Neuronal stem cell (in vitro differentiated cells): Measurements from ENCODE around the gene CLEC2L.

Experiments
- DNase-seq: peaks from one replicate; pipeline ENCODE4 v3.0.0-alpha.2; 2013; ENCODE audit warnings: low spot score
- H2AFZ ChIP-seq: one replicate; pipeline ENCODE4 v1.6.1; 2013; ENCODE audit warnings: mild to moderate bottlenecking, low read length, inconsistent platforms
- H2AK5ac ChIP-seq: 2 replicates; pipeline ENCODE4 v1.6.1; 2013; ENCODE audit warnings: low read depth, mild to moderate bottlenecking, inconsistent platforms, low read length, moderate library complexity, mixed read lengths
- H2BK120ac ChIP-seq: 2 replicates; pipeline ENCODE4 v1.6.1; 2013; ENCODE audit warnings: low read depth, mild to moderate bottlenecking, inconsistent platforms, low read length, moderate library complexity, mixed read lengths
- H2BK12ac ChIP-seq: one replicate; pipeline ENCODE4 v1.6.1; 2013; ENCODE audit warnings: low read length, inconsistent platforms
- H2BK15ac ChIP-seq: 2 replicates; pipeline ENCODE4 v1.6.1; 2013; ENCODE audit warnings: mild to moderate bottlenecking, low read length, inconsistent platforms, mixed read lengths
- H2BK5ac ChIP-seq: one replicate; pipeline ENCODE4 v1.6.1; 2013; ENCODE audit warnings: inconsistent platforms, mild to moderate bottlenecking, low read length, moderate library complexity
- H3K14ac ChIP-seq: one replicate; pipeline ENCODE4 v1.6.1; 2013; ENCODE audit warnings: low read length, inconsistent platforms
- H3K18ac ChIP-seq: 2 replicates; pipeline ENCODE4 v1.6.1; 2013; ENCODE audit warnings: low read length, inconsistent platforms
- H3K23ac ChIP-seq: 2 replicates; pipeline ENCODE4 v1.6.1; 2013; ENCODE audit warnings: low read depth, mild to moderate bottlenecking, mixed read lengths, low read length, inconsistent platforms; ENCODE audit not compliant: poor library complexity
- H3K27ac ChIP-seq: replicated peaks from 3 replicates; pipeline ENCODE4 v1.5.1; 2013; ENCODE audit warnings: low read length, inconsistent platforms
- H3K27me3 ChIP-seq, 3 experiments: 2 replicates each; pipeline ENCODE4 v1.6.1; 2013; ENCODE audit warnings: low read length in 3 of 3, mild to moderate bottlenecking in 2 of 3, inconsistent platforms in 1 of 3, low read depth in 1 of 3, mixed read lengths in 1 of 3, moderate library complexity in 1 of 3; ENCODE audit not compliant: control insufficient read depth in 3 of 3, insufficient read depth in 3 of 3
- H3K36me3 ChIP-seq, 2 donors: replicated peaks in 1 of 2; 2 replicates each; pipeline ENCODE4 v1.6.1; 2013; ENCODE audit warnings: low read length in 2 of 2; ENCODE audit not compliant: control insufficient read depth in 2 of 2, insufficient read depth in 2 of 2
- H3K4ac ChIP-seq: 2 replicates; pipeline ENCODE4 v1.6.1; 2013; ENCODE audit warnings: inconsistent platforms, mild to moderate bottlenecking, low read length, moderate library complexity
- H3K4me1 ChIP-seq, 2 donors: 1 replicate in 1 of 2; 2 replicates in 1 of 2; pipeline ENCODE4 v1.6.1; 2013; ENCODE audit warnings: low read length in 2 of 2, low read depth in 1 of 2; ENCODE audit not compliant: control insufficient read depth in 2 of 2, insufficient read depth in 1 of 2
- H3K4me2 ChIP-seq: one replicate; pipeline ENCODE4 v1.6.1; 2013; ENCODE audit warnings: mild to moderate bottlenecking, low read length, inconsistent platforms; ENCODE audit not compliant: insufficient read depth, poor library complexity, severe bottlenecking
- H3K4me3 ChIP-seq, 2 donors: 2 replicates each; pipeline ENCODE4 v1.5.1; 2013; ENCODE audit warnings: low read length in 2 of 2, mild to moderate bottlenecking in 2 of 2, inconsistent platforms in 1 of 2, moderate library complexity in 1 of 2
- H3K79me1 ChIP-seq: one replicate; pipeline ENCODE4 v1.6.1; 2013; ENCODE audit warnings: low read depth, mild to moderate bottlenecking, inconsistent platforms, low read length, moderate library complexity
- H3K9ac ChIP-seq: one replicate; pipeline ENCODE4 v1.6.1; 2013; ENCODE audit warnings: mild to moderate bottlenecking, low read depth, low read length, inconsistent platforms; ENCODE audit not compliant: poor library complexity
- H3K9me3 ChIP-seq, 2 donors: replicated peaks in 1 of 2; 2 replicates each; pipeline versions ENCODE3 to v1.6.1; 2013; ENCODE audit warnings: low read length in 2 of 2, mild to moderate bottlenecking in 2 of 2, inconsistent platforms in 1 of 2, low read depth in 1 of 2, mixed read lengths in 1 of 2, moderate library complexity in 1 of 2; ENCODE audit not compliant: control insufficient read depth in 2 of 2, insufficient read depth in 1 of 2
- H4K8ac ChIP-seq: one replicate; pipeline ENCODE4 v1.6.1; 2013; ENCODE audit warnings: low read depth, mild to moderate bottlenecking, inconsistent platforms, low read length, moderate library complexity
- H4K91ac ChIP-seq: one replicate; pipeline ENCODE4 v1.6.1; 2013; ENCODE audit warnings: low read length, low read depth, mild to moderate bottlenecking, inconsistent platforms; ENCODE audit not compliant: poor library complexity
- WGBS, 2 donors: extraction: QIAGEN DNeasy Blood & Tissue Kit; methylation state at CpG; one replicate each; pipeline ENCODE4 v1.1.7; 2013; ENCODE audit warnings: missing lambda C conversion rate in 2 of 2, mixed read lengths in 1 of 2; ENCODE audit not compliant: insufficient read length in 2 of 2, insufficient replicate concordance in 1 of 2; ENCODE audit errors: extremely low coverage in 2 of 2; 5-methylcytosine and 5-hydroxymethylcytosine counted together

The CLEC2L gene

DNA sequence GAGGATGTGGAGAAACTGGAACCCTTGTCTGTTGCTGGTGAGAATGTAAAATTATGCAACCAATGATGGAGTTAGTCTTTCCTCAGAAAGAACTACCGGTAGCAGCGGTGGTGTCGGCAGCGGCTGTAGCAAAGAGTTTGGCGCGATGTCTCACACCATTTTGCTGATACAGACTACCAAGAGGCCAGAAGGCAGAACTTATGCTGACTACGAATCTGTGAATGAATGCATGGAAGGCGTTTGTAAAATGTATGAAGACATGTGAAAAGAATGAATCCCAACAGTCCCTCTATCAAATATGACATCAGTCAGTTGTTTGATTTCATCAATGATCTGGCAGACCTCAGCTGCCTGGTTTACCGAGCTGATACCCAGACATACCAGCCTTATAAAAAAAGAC is 10.6 kb downstream of the CLEC2L start:
- Histone ChIP-seq H4K8ac (no peak overlapping the region), H2AFZ (no peak overlapping the region), H3K27me3 (peaks cover 0 to 14% (median 0%) of the 10 kb centered on the region in 3 experiments), H2BK15ac (no peak overlapping the region), H2BK120ac (no peak overlapping the region), H2BK12ac (no peak overlapping the region), H3K9ac (no peak overlapping the region), H3K9me3 (no peaks in the 10 kb centered on the region), H3K4me2 (no peak overlapping the region), H4K91ac (no peak overlapping the region), H3K4ac (no peak overlapping the region), H3K27ac (no peak overlapping the region), H3K36me3 (no peaks in the 10 kb centered on the region), H3K4me3 (no peak overlapping the region), H3K14ac (no peak overlapping the region), H3K18ac (no peak overlapping the region), H3K4me1 (peaks cover 0 to 2% of the 10 kb centered on the region in 2 donors), H3K23ac (no peak overlapping the region), H2AK5ac (no peak overlapping the region), H2BK5ac (no peak overlapping the region), H3K79me1 (no peaks in the 10 kb centered on the region)
- DNase-seq, result no peak
- WGBS, 2 donors, result no CpG with 5 or more reads among the region's 9 CpGs

DNA sequence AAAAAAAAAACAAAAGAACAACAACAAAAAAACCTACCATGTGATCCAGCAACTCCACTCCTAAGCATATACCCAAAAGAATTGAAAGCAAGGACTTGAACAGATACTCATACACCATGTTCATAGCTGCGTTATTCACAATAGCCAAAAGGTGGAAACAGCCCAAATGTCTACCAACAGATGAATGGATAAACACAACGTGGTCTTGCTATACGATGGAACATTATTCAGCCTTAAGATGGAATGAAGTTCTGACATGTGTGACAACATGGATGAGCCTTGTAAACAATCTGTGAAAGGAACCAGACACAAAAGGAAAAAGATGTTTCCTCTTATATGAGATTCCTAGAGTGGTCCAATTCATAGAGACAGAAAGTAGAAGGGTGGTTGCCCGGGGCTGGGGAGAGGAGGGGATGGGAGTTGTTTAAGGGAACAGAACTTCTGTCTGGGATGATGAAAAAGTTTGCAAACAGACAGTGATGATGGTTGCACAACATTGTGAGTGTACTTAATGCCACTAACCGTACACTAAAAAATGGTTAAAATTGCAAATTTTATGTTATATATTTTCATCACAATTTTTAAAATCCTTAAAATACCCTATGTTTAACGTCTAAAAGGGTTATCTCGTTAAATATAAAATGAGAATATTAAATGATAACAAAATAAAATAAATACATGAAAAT is 11.6 kb downstream of the CLEC2L start:
- Histone ChIP-seq H2BK120ac (no peak overlapping the region), H3K9ac (no peak overlapping the region), H3K14ac (no peak overlapping the region), H3K4me1 (peaks cover 0 to 2% of the 10 kb centered on the region in 2 donors), H3K27ac (no peak overlapping the region), H3K23ac (no peak overlapping the region), H3K9me3 (no peaks in the 10 kb centered on the region), H3K4me3 (no peak overlapping the region), H2AK5ac (no peak overlapping the region), H2BK12ac (no peak overlapping the region), H3K36me3 (no peaks in the 10 kb centered on the region), H3K79me1 (no peaks in the 10 kb centered on the region), H3K27me3 (peaks cover 0 to 22% (median 0%) of the 10 kb centered on the region in 3 experiments), H4K91ac (no peak overlapping the region), H2BK5ac (no peak overlapping the region), H2BK15ac (no peak overlapping the region), H3K18ac (no peak overlapping the region), H2AFZ (no peak overlapping the region), H3K4ac (no peak overlapping the region), H4K8ac (no peak overlapping the region), H3K4me2 (no peak overlapping the region)
- DNase-seq, result no peak
- WGBS, 2 donors, result no CpG with 5 or more reads among the region's 7 CpGs

GRCh38 chr7:139536152-139536551 is 12.7 kb downstream of the CLEC2L start:
- Histone ChIP-seq H3K14ac (peak overlapping the region; percentile 31), H3K9ac (peak overlapping the region; percentile 50), H3K4me2 (no peak overlapping the region), H2BK15ac (no peak overlapping the region), H3K23ac (peak overlapping the region; percentile 30), H2BK120ac (no peak overlapping the region), H3K27me3 (peaks cover 0 to 22% (median 0%) of the 10 kb centered on the region in 3 experiments), H3K9me3 (no peaks in the 10 kb centered on the region), H3K4ac (no peak overlapping the region), H2AFZ (no peak overlapping the region), H3K4me3 (no peak overlapping the region), H3K4me1 (peaks cover 0 to 2% of the 10 kb centered on the region in 2 donors), H3K36me3 (no peaks in the 10 kb centered on the region), H3K27ac (no peak overlapping the region), H2BK12ac (no peak overlapping the region), H2BK5ac (no peak overlapping the region), H4K8ac (no peak overlapping the region), H3K79me1 (no peaks in the 10 kb centered on the region), H3K18ac (no peak overlapping the region), H2AK5ac (no peak overlapping the region), H4K91ac (no peak overlapping the region)
- WGBS, 2 donors, result no CpG with 5 or more reads among the region's 8 CpGs
- no peak for DNase-seq

- Histone ChIP-seq H3K4ac (no peak overlapping the region), H3K9ac (peak overlapping the region; percentile 78), H2AFZ (no peak overlapping the region), H2BK120ac (no peak overlapping the region), H3K27me3 (peaks cover 0 to 24% (median 0%) of the 10 kb centered on the region in 3 experiments), H3K9me3 (peaks cover 0 to 5% of the 10 kb centered on the region in 2 donors), H3K4me1 (peaks cover 5 to 10% of the 10 kb centered on the region in 2 donors), H3K4me2 (no peak overlapping the region), H3K23ac (peak overlapping the region; percentile 96), H2BK15ac (no peak overlapping the region), H4K91ac (peak overlapping the region; percentile 97), H2AK5ac (peak overlapping the region; percentile 52), H3K4me3 (no peak overlapping the region), H3K18ac (peak overlapping the region; percentile 19), H3K14ac (peak overlapping the region; percentile 14), H4K8ac (no peak overlapping the region), H3K36me3 (peaks cover 0 to 2% of the 10 kb centered on the region in 2 donors), H2BK12ac (no peak overlapping the region), H3K27ac (no peak overlapping the region), H2BK5ac (no peak overlapping the region), H3K79me1 (no peaks in the 10 kb centered on the region)
- DNase-seq, result no peak
- no CpG with 5 or more reads among the region's 8 CpGs for WGBS, 2 donors
These were observed 15.6 kb downstream of the CLEC2L start for GRCh38 chr7:139538881-139539635.
